GM18508 (cell line): ENCODE data around the gene PTPRG.

Experiments used
- ATAC-seq: cut with Tn5 transposase; IDR thresholded peaks from one replicate; pipeline ENCODE4 v1.9.1; 2021; ENCODE audit warnings: moderate number of reproducible peaks; ENCODE audit not compliant: insufficient read depth, unreplicated experiment

PTPRG gene

DNA sequence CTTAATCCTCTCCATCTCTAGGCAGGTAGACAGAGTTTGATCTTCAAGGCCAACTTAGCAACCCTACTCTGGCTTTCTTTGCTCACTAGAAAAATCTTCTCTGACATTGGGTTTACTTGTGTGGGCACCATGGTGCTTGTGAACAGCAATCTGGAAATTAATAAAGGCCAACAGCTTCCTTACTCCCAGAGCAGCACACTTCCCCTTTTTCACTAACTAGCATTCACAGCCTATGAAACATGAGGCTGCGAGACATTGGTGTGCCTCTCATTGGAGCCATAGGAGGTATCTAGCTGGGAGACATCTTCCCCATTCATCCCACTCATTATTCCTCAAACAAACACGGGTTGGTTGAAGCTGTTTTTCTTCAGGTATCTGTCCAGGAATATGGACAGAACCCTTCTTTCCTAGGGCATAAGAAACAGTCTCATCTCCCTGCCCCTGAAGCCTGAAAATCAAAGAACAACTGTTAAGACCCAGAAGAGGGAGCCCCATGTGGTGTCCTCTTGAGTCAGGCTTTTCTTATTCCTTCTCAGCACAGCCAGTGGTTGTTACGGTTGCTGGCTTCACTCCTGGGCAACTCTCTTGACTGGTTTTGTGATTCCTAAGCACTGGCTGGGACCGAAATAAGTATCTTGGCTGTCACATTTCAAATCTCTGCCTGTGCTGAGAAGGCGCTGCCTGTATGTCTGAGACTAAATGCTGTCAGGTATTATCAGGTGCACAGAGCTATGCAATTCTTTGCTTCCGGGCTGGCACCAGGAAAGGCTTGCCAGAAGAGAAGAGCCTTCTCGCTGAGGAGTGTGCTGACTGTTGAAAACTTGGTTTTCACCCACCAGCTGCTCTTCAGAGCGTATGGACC lies 617.6 kb downstream of the PTPRG start:
- no peak for ATAC-seq

DNA sequence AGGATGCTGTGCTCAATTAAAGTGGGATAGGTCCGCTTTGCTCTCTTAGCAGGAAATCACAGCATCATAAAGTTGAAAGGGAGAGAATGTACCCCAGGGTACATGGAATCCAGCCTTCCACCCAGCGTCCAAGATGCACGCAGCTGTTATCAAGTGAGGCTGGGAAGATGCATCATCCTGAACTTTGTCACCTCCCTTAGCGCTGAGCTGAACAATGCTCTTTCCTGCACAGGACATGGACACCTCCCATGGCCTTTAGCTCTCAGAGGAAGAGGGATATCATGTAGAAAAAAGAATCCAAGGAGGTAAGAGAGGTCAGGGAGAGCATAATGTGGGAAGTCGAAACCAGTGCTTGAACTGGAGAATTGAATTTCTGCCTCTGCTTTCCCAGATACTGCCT lies 619.1 kb downstream of the PTPRG start:
- ATAC-seq, result no peak

DNA sequence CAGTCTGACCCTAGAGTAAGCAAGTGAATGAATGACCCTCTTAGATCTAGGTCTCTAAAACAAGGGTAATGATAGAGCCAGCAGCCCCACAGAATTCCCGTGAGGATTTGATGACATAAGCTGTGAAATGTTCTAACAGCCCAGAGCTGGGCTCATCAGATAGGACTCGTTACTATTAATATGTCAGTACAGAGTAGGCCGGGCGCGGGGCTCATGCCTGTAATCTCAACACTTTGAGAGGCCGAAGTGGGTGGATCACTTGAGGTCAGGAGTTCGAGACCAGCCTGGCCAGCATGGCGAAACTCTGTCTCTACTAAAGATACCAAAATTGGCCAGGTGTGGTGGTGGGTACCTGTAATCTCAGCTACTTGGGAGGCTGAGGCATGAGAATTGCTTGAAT lies 621.7 kb downstream of the PTPRG start:
- no peak for ATAC-seq

DNA sequence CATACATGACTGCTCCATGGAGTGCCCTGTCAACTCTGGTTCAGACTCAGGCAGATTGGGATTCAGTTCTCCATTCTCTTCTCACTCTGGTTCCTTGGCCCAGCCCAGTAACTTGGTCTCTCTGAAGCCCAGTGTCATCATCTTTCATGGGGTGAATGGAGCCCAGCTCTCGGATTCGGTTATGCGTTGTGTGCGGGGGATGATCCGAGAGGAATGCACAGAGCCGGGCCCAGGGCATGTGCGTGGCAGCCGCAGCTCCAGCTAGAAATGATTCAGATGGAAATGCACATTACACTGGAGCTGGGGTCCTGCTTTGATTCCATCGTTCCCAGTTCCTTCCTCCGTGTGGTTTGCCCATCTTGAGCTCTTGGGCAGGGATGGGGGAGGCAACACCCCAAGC lies 622.6 kb downstream of the PTPRG start:
- no peak for ATAC-seq

DNA sequence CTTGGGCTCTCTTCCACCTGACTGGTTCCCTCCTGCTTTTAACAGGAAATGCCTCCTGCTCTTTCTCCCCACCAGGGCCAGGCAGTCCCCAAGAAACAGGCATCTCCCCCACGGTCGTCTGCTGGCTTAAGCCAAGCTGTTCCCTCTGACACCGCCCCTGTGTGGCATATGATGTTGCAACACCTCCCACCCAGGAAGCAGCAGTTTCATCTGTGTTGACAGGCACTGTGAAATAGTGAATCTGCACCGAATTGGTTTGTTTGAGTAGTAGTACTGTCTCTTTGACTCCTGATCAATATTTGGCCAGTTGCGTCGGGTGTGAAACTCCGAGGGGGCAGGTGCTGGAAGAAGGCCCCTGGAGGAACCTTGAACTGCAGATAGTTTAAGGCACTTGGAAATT lies 623.2 kb downstream of the PTPRG start:
- no peak for ATAC-seq

DNA sequence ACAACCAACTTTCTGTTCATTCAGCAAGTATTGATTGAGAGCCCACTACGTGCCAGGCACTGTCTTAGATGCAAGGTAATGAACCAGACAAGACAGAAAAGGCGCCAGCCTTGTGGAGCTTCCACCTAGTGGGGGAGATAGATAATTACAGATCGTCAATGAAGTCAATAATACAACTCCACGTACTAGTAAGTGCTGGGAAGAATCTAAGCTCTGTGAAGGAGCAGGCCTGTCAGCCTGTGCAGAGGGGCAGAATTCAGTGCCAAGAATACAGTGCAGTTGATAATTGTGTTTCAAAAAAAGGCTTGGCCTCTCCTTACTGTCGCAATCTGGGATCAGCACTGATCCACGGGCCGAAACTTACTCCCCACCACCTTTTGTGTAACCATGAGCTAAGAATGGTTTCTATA lies 625.7 kb downstream of the PTPRG start:
- no peak for ATAC-seq

DNA sequence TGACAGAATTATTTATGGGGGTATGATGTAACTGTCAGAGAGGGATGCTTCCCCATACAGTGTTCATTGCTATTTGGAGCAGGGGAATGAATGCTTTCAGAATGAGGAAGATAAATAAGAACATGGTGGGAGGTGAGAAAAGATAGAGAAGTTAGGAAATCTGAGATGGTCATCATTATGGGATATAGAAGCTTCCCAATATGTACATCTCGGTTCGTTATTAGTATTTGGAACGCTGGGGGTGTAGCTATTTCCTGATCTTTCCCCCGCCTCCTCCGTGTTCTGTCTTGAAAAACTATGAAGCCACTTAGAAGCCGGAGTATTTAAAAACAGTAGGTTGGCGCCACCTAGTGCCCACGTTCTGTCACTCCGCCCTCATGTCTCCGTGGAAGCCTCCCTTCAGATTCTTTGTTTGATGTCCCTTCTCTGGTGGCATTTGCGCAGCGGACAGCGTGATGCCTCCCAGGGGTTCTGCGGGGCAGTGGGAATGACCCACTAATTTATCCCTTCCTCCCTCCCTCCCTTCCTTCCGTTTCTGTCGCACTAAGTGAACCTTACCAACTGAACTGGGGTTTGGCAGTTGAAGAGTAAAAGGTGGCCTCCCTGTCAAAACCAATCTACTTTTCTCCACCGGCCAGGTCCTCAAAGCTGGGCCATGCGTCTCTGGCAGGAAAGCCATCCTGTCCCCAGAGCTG lies 627.5 kb downstream of the PTPRG start:
- ATAC-seq, result no peak

DNA sequence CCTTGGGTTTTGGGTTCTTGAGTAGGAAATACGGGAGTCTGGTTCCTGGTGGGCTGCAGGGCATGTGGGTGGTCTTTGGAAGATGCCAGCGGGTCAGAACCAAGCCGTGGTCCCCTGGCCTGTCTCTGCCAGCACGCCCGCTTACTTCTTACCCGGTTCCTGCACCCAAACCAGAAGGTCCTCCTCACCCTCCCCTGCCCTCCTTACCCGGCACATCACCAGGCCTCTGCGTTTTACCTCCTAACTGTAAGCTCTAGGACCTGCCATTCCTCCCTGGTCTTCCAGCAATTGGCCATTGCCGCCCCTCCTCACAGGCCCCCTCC lies 628.0 kb downstream of the PTPRG start:
- ATAC-seq, result no peak

DNA sequence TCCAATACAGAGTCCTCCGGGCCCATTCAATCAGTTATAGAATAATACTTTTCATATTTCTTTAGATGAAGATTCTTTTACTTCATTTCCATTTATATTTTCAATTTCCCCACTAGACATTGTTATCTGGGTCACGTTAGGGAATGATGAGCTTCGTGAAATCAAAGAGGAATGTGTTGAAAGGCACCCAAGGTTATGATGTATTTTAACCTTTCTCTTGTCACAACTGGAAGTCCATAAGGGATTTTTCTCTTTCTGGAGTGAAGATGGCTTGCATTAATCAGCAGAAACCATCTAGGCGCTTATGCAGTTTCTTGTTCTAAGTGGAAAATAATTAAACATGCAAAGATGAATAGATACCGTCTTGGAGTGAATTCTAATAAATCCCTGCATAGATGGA lies 631.5 kb downstream of the PTPRG start:
- ATAC-seq, result no peak

DNA sequence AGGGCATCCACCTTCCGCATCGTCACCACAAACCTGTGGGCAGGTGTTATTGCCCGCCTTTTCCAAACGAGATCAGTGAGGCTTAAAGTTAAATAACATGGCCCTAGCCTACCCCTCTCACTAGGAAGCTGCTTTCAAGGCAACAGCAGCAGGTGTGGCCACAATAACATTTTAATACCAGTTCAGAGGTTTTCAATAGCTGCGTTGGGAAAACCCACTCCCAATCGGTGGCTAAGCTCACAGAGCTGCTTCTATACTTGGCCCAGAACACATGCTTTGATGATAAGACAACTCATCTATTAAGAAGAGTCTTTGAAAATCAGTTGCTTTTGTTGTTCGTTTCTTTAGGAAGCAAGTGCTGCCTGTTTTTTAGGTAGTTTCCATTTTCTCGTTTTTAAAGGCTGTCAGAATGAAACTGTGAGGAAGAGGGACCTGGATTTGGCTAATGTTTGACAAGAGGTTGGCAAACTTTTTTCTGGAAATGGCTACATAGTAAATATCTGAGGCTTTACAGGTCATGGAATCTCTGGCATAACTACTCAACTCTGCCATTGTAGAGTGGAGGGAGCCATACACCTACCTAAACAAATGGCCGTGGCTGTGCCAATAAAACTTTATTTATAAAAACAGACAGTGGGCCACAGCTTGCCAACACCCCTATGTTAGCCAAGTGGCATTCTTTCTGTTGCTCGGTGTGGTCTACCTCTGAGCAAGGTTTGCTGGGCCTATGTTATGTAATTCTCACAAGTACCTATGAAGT lies 632.4 kb downstream of the PTPRG start:
- no peak for ATAC-seq

DNA sequence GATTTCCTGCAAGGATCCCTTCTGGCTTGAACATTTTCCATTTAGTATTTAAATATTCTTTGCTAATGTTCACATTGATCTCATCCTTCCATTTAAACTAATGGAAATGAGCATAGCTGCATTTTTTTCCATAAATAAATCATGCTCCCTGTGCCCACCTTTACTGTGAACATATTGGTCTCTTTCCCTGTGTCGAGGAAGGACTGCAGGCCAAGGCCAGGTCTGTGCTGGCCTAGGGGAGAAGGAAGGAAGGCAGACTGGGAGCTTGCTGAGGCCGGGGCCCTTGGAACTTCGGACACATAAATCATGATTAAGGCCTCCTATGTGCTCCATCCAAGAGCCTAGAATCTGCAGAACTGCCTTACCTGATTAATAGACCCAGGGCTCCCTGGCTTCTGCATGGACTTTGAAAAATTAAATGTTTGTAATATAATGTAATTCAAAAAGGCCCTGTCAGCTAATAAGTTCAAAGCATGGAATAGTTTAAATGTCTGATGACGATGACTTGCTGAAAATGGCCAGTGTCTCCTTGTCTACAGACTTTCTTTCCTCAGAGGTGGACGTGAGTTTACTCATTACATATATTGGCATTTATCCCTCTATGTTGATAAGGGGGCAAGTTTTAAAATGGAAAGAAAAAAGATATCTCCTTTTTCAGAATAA lies 636.1 kb downstream of the PTPRG start:
- ATAC-seq, result no peak

DNA sequence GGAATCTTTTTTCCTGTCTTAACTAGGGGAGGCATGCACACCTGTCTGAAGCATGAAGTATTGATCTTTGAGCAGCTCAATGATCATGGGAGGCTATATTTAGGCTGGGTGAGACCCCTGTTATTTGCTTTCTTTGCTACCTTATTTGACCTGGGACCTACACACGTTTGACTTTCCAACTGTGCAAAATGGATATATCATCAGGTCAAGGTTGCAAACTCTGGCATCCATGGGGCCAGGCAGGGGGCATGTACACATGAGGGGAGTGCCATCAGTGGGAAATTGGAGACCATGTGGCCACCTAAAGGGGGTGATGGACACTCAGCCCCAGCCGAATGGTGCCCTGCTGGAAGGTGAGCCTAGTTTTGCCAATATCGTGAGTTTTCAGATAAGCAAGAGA lies 637.8 kb downstream of the PTPRG start:
- no peak for ATAC-seq

DNA sequence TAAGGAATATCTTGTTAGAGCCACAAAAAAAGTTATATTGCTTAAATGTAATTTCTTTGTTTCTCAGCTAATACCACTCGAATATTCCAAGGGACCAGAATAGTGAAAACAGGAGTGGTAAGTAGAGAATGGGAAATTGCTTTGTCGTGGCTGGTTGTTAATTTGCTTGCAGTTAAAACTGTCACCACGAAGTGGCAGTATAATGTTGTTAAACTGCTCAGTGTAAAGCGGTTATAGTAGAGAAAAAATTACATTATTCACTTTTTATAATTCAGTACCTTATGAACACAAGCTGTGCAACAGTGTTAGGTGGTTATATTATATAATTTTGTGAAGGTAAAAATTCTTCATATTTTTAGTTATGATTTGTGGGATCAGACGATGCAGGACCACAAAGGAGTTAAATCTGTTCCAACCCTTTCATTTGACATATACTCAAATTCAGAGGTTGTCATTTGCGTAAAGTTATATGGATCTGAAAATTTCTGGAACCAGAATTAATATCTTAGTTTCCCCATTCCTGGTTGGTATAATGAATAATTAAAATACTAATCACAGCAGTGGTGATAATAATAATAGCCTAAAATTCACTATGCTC lies 640.2 kb downstream of the PTPRG start:
- no peak for ATAC-seq

DNA sequence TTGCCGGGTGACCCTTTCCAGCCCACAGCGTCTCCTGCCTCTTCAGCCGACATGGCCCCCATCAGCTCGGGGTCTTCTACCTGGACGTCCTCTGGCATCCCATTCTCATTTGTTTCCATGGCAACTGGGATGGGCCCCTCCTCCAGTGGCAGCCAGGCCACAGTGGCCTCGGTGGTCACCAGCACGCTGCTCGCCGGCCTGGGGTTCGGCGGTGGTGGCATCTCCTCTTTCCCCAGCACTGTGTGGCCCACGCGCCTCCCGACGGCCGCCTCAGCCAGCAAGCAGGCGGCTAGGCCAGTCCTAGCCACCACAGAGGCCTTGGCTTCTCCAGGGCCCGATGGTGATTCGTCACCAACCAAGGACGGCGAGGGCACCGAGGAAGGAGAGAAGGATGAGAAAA lies 641.8 kb downstream of the PTPRG start:
- ATAC-seq, result no peak

DNA sequence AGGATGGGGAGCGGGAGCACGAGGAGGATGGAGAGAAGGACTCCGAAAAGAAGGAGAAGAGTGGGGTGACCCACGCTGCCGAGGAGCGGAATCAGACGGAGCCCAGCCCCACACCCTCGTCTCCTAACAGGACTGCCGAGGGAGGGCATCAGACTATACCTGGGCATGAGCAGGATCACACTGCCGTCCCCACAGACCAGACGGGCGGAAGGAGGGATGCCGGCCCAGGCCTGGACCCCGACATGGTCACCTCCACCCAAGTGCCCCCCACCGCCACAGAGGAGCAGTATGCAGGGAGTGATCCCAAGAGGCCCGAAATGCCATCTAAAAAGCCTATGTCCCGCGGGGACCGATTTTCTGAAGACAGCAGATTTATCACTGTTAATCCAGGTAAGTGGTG lies 642.2 kb downstream of the PTPRG start:
- ATAC-seq, result no peak

DNA sequence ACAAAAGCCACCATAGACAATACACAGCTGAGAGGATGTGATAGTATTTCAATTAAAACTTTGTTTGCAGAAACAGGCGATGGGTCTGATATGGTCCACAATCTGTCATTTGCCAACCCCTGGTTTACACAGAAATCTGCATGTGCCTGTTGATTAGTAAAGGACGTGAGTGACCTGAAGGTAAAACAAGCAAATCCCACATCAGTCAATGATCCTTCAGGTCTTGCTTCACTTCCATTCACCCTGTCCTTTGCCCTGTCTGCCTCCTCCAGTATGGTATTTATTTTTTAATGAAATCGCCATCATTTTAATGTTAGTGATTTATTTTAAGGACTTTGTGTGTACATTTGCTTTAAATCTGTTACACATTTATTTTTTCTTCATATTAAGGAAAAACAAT lies 645.8 kb downstream of the PTPRG start:
- no peak for ATAC-seq

DNA sequence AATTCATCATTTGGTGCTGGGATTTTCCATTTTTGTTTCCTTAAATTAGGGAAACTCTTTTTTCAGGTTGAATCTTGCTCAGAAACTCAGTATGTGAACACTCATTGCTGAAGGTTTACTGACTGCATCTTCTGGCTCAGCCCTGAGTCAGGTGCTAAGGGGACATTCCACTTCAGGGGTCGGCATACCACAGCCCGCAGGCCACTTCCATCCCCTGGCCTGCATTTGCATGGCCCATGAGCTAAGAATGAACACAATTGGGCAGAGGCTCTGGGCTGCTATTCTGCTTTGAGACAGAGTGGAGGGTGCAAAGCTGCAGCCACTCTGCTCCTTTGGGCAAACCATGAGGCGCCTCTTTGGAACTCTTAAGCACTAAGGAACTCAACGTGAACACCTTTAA lies 647.0 kb downstream of the PTPRG start:
- ATAC-seq, result no peak

DNA sequence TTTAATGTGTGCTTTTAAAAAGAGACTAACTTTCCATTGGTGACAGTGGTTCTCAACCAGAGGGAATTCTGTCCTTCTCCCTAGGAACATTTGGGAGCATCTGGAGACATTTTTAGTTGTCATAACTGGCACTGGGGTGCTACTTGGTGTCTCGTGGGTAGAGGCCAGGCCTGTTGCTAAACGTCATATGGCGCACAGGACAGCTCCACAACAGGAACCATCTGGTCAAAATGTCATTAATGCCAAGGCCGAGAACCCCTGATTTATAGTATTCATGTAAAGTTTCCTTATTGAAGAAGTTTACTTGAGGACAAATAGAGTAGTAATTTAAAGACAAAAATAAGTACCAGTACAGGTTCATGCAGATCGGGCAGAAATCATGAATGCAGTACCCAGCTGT lies 647.7 kb downstream of the PTPRG start:
- ATAC-seq, result no peak

DNA sequence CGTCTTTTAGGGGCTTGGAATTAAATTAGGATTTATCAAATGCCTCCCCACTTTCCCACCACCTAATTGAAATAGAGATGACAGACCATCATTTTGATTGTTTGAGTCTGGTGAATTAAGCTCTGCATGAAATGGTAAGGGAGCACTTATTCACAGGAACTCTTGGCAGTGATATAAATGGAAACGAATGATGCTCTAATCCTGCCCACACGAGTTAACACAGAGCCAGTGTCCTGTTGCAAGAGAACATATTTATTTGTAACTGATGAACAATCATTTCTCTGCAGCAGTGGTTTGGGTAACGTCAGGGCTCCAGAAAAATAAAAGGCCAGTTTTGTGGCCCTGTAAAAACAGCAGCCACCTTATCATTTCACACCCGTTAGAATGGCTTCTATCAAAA lies 648.6 kb downstream of the PTPRG start:
- no peak for ATAC-seq

DNA sequence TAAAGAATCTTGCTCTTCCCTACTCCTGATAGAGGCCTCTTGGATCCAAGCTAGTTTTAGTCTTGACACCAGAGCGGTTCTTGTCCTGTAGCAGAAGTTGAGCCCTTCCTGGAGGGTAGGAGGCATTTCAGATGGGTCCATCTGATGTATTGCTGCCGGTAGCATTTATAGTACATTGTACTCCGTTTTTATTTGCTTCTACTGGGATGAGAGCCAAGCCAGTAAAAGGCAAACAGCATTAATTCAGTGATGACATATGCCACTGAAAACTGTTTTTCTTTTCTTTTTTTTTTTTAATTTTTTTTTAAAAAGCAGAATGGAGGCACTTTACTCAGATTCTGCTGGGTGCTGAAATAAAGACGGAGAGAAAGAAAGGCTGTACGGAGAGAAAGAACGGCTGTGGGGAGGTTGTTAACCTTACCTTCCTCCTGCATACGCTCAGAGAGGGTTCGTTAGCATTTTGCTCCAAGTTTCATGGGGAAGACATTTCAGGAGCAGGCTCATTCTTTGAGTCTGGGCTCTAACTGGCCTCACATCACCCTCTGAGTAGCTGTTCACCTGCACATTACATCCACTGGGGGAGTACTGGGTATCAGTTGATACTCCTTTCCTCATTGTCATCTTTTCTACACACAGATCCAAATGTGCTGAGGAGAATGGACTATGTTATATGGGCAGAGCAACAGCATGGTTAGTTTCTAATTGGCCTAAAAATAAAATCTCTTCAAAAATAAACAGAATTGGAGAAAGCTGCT lies 650.5 kb downstream of the PTPRG start:
- no peak for ATAC-seq
